BJ (cell line): ENCODE results near the gene PKN2. TPM values are rescaled to one million over a fixed set of nuclear protein-coding genes. Genes with fewer than 3 reads are reported as not detected.

ENCODE experiments used
- CTCF ChIA-PET: fragments of 350-600 bp; formaldehyde crosslinking; extraction: SDS; loops from one replicate; lab custom pipeline; 2021; ENCODE audit warnings: antibody characterized with exemption, inconsistent platforms; lab: Yijun Ruan, JAX
- POLR2A ChIA-PET: fragments of 300-600 bp; sonication (Branson Sonifier 250); formaldehyde crosslinking; extraction: SDS; loops from one replicate; lab custom pipeline; 2021; ENCODE audit warnings: antibody characterized with exemption; lab: Charles Lee
- DNase-seq: peaks from one replicate; pipeline ENCODE4 v3.0.0-alpha.2; 2011; ENCODE audit warnings: low read depth
- H3K27me3 ChIP-seq: 2 replicates; pipeline ENCODE4 v1.6.0; 2011; ENCODE audit warnings: low read length; ENCODE audit not compliant: control insufficient read depth, insufficient read depth
- H3K36me3 ChIP-seq: 2 replicates; pipeline ENCODE4 v1.5.1; 2011; ENCODE audit warnings: low read length; ENCODE audit not compliant: control insufficient read depth, insufficient read depth
- H3K4me3 ChIP-seq: 2 replicates; pipeline ENCODE4 v1.5.1; 2011; ENCODE audit warnings: low read depth, mild to moderate bottlenecking, control low read depth, low read length
- polyA plus RNA-seq: library from polyadenylated mRNA; depleted of rRNA; stranded (reverse); fragments of >200 nt; gene quantifications from 2 replicates; pipeline ENCODE4 v1.2.3, GENCODE V29; 2011
- TF ChIP-seq, protein P1 (sequence below): IDR thresholded peaks from 2 replicates; pipeline ENCODE4 v1.5.1; 2011; ENCODE audit warnings: low read depth, mild to moderate bottlenecking, control low read depth, inconsistent platforms, low read length, moderate library complexity; ENCODE audit not compliant: insufficient read depth

PKN2 gene
- polyA plus RNA-seq, 1 experiment: 9.5 TPM

GRCh38 chr1:88768816-88769215, 84.7 kb downstream of the PKN2 start:
- CTCF ChIA-PET: no interaction called here
- TF ChIP-seq, protein P1, sequence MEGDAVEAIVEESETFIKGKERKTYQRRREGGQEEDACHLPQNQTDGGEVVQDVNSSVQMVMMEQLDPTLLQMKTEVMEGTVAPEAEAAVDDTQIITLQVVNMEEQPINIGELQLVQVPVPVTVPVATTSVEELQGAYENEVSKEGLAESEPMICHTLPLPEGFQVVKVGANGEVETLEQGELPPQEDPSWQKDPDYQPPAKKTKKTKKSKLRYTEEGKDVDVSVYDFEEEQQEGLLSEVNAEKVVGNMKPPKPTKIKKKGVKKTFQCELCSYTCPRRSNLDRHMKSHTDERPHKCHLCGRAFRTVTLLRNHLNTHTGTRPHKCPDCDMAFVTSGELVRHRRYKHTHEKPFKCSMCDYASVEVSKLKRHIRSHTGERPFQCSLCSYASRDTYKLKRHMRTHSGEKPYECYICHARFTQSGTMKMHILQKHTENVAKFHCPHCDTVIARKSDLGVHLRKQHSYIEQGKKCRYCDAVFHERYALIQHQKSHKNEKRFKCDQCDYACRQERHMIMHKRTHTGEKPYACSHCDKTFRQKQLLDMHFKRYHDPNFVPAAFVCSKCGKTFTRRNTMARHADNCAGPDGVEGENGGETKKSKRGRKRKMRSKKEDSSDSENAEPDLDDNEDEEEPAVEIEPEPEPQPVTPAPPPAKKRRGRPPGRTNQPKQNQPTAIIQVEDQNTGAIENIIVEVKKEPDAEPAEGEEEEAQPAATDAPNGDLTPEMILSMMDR: no peak
- DNase-seq: no peak
- Histone ChIP-seq H3K27me3 (no peaks in the 10 kb centered on the region), H3K36me3 (0 out of 2 replicates have a peak, but pooled peaks cover 1% of the 10 kb centered on the region), H3K4me3 (no peak overlapping the region)
- POLR2A ChIA-PET: no interaction called here

GRCh38 chr1:88773540-88774150, 89.6 kb downstream of the PKN2 start:
- DNase-seq: peak; percentile 26
- Histone ChIP-seq H3K4me3 (no peak overlapping the region), H3K27me3 (no peaks in the 10 kb centered on the region), H3K36me3 (peaks cover 2% of the 10 kb centered on the region; the same call in 1 of the 2 replicates)
- TF ChIP-seq, protein P1: no peak
- ChIA-PET POLR2A (no interaction called here), CTCF (no interaction called here)

- ChIA-PET CTCF (no interaction called here), POLR2A (no interaction called here)
- no peak for DNase-seq
Observed at GRCh38 chr1:88774151-88774556, 90.1 kb downstream of the PKN2 start.

DNA sequence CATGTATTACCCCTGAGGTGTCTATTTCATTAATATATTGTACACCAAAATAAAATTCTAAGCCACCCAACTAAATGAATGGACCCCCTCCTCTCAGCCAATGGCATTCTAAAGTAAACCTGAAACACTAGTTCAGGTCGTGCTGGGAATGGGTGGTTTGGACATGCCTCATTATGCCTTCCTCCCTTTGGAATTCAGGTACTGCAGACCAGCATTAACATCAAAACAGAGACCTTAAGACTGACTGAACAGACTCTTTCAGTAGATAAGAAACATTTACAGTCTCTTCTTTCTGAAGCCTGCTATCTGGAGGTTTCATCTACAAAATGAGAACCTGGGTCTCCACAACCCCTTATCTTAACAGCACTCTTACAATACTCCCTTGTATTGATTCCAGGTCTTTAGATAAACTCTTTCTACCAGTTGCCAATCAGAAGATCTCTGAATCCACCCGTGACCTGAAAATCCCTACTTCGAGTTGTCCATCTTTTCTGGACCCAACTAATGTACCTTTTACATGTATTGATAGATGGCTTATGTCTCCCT, 93.6 kb downstream of the PKN2 start:
- CTCF ChIA-PET: interaction anchor here (0.9 kb wide), 1 partner anchor 14 kb away, joined by 3 read pairs; no protein-coding TSS in a partner anchor

More at GRCh38 chr1:88774151-88774556, 90.1 kb downstream of the PKN2 start:
- H3K36me3 ChIP-seq: peaks cover 1% of the 10 kb centered on the region; the same call in 1 of the 2 replicates
- H3K27me3 ChIP-seq: no peaks in the 10 kb centered on the region
- no peak overlapping the region for H3K4me3 ChIP-seq
- TF ChIP-seq, protein P1: no peak

GRCh38 chr1:88779880-88780279, 95.8 kb downstream of the PKN2 start:
- ChIA-PET CTCF (no interaction called here), POLR2A (no interaction called here)

More for the DNA sequence above, 93.6 kb downstream of the PKN2 start:
- POLR2A ChIA-PET: no interaction called here
- Histone ChIP-seq H3K4me3 (no peak overlapping the region), H3K27me3 (no peaks in the 10 kb centered on the region), H3K36me3 (peaks cover 1% of the 10 kb centered on the region; the same call in 1 of the 2 replicates)
- no peak for DNase-seq
- TF ChIP-seq, protein P1: no peak

More at GRCh38 chr1:88779880-88780279, 95.8 kb downstream of the PKN2 start:
- peaks cover 1% of the 10 kb centered on the region; the same call in 1 of the 2 replicates for H3K36me3 ChIP-seq
- TF ChIP-seq, protein P1: no peak
- no peak overlapping the region for H3K4me3 ChIP-seq
- no peak for DNase-seq
- H3K27me3 ChIP-seq: no peaks in the 10 kb centered on the region
